ENCODE results near the gene FMOD.

DNA sequence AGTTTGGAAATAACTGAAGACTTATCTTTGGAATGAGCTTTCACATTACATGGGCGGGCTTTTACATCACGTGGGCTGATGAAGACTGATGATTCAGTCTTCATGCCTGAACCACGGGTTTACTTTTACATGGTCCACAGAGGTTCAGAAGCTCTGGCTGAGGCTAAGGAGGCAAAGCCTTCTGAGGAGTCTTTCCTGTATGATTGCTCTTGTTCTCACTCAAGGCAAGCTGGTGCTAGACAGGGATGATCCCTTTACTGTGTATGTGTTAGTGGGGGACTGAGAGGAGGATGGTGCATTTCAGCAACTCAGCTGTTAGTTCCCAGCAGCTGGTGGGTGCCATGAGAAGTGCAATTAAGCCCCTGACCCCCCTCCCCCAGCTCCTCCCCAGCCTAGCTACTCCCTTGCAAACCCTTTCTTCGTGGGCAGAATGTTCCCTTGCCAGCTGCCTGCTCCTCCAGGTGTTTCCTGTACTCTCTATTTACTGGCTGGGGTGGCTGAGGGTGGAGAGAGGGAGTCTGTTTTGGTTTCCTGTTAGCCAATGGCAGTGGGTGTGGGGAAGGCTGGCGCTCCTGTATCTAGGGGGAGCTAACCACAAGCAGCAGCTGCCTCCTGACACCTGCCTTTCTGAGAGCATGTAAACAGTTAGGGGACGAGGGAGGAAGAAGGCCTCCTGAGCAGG lies 30.2 kb downstream of the FMOD start:
- TF ChIP-seq, protein P1, sequence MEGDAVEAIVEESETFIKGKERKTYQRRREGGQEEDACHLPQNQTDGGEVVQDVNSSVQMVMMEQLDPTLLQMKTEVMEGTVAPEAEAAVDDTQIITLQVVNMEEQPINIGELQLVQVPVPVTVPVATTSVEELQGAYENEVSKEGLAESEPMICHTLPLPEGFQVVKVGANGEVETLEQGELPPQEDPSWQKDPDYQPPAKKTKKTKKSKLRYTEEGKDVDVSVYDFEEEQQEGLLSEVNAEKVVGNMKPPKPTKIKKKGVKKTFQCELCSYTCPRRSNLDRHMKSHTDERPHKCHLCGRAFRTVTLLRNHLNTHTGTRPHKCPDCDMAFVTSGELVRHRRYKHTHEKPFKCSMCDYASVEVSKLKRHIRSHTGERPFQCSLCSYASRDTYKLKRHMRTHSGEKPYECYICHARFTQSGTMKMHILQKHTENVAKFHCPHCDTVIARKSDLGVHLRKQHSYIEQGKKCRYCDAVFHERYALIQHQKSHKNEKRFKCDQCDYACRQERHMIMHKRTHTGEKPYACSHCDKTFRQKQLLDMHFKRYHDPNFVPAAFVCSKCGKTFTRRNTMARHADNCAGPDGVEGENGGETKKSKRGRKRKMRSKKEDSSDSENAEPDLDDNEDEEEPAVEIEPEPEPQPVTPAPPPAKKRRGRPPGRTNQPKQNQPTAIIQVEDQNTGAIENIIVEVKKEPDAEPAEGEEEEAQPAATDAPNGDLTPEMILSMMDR (IDR thresholded peaks at IDR 0.05), result no peak
- no peak for TF ChIP-seq EP300 (IDR thresholded peaks at IDR 0.05)
